ENCODE data around the gene HAO2.

DNA sequence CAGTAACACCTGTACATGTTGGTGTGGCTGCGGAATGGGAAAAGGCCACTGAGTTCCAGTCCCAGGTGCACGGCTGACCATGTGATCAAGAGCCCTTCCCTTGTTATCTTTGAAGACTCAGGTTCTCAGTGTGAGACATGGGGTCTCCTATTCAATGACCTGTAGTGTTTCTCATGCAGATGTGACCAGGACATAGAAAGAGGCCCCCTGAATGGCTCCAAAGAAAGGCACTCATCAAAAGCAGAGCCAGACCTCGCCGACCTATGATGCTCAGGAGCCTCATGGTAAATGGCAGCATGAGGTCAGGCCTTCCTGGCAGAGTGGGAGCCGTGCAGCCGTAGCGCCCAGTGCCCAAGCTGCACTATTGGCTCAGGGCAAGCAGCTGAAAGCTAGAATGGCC is 42.3 kb upstream of the HAO2 start:
- no peak for TF ChIP-seq POLR2A (IDR thresholded peaks at IDR 0.05; ENCODE audit: low read depth, low read length)
- TF ChIP-seq, protein P1, sequence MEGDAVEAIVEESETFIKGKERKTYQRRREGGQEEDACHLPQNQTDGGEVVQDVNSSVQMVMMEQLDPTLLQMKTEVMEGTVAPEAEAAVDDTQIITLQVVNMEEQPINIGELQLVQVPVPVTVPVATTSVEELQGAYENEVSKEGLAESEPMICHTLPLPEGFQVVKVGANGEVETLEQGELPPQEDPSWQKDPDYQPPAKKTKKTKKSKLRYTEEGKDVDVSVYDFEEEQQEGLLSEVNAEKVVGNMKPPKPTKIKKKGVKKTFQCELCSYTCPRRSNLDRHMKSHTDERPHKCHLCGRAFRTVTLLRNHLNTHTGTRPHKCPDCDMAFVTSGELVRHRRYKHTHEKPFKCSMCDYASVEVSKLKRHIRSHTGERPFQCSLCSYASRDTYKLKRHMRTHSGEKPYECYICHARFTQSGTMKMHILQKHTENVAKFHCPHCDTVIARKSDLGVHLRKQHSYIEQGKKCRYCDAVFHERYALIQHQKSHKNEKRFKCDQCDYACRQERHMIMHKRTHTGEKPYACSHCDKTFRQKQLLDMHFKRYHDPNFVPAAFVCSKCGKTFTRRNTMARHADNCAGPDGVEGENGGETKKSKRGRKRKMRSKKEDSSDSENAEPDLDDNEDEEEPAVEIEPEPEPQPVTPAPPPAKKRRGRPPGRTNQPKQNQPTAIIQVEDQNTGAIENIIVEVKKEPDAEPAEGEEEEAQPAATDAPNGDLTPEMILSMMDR (IDR thresholded peaks at IDR 0.05; ENCODE audit: extremely low read depth in 1 of 2, insufficient read depth in 1 of 2, low read depth in 1 of 2, low read length in 2 of 2), result no peak
- TF ChIP-seq EZH2 (IDR thresholded peaks at IDR 0.05; ENCODE audit: borderline replicate concordance, low read depth, low read length, severe bottlenecking), result no peak
- no peak for TF ChIP-seq GATA2 (IDR thresholded peaks at IDR 0.05; ENCODE audit: insufficient read depth, insufficient read length, low read depth, low read length)
- TF ChIP-seq POLR2AphosphoS5 (IDR thresholded peaks at IDR 0.05; ENCODE audit: insufficient read depth, low read depth, low read length), result no peak
- TF ChIP-seq, protein P2, sequence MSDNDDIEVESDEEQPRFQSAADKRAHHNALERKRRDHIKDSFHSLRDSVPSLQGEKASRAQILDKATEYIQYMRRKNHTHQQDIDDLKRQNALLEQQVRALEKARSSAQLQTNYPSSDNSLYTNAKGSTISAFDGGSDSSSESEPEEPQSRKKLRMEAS (IDR thresholded peaks at IDR 0.05; ENCODE audit: insufficient read depth, insufficient read length), result no peak
- no peak for TF ChIP-seq FOS (IDR thresholded peaks at IDR 0.05; ENCODE audit: borderline replicate concordance, insufficient read depth, low read length)

All from endothelial cell of umbilical vein (primary cell).